Adrenal gland (tissue), 12 donors: ENCODE results near the gene RIT2. TPM values are rescaled to one million over a fixed set of nuclear protein-coding genes. Genes with fewer than 3 reads are reported as not detected.

ENCODE experiments used
- DNase-seq, 7 donors: peaks; one replicate each; pipeline ENCODE4 v3.0.0-alpha.2; 2019 to 2020
- H3K27ac ChIP-seq, 5 donors: fragments of 200-600 bp; sonication (generic) in 4 of 5; 1 replicate in 3 of 5; 2 replicates in 2 of 5; pipeline versions ENCODE4 v1.5.1 to v1.8.0; 2016 to 2020; ENCODE audit warnings: mild to moderate bottlenecking in 1 of 5
- H3K27me3 ChIP-seq: fragments of 200-600 bp; 2 replicates; pipeline ENCODE4 v1.8.0; 2021
- H3K36me3 ChIP-seq, 2 donors: fragments of 200-600 bp; replicated peaks in 1 of 2; 1 replicate in 1 of 2; 2 replicates in 1 of 2; pipeline versions ENCODE4 v1.5.1 to v1.8.0; 2018 to 2022
- H3K4me1 ChIP-seq, 2 donors: fragments of 200-600 bp; replicated peaks in 1 of 2; 1 replicate in 1 of 2; 2 replicates in 1 of 2; pipeline versions ENCODE4 v1.5.1 to v1.8.0; 2018 to 2021
- H3K4me3 ChIP-seq, 4 donors: fragments of 200-600 bp; sonication (generic) in 3 of 4; one replicate each; pipeline ENCODE4 v1.5.1; 2016 to 2018
- H3K9me3 ChIP-seq, 3 donors: fragments of 200-600 bp; sonication (generic) in 1 of 3; replicated peaks in 1 of 3; 1 replicate in 2 of 3; 2 replicates in 1 of 3; pipeline versions ENCODE4 v1.5.1 to v1.8.0; 2016 to 2021
- POLR2A ChIP-seq, 2 donors: fragments of 450-650 bp; IDR thresholded peaks; one replicate each; pipeline ENCODE4 v1.6.1; 2017; ENCODE audit warnings: antibody characterized with exemption in 2 of 2, mild to moderate bottlenecking in 2 of 2, moderate library complexity in 1 of 2
- WGBS, 4 donors: extraction: QIAGEN DNeasy Blood & Tissue Kit in 2 of 4; methylation state at CpG; one replicate each; pipeline versions ENCODE4 v1.1.5 to v1.1.7; 2013 to 2017; 5-methylcytosine and 5-hydroxymethylcytosine counted together
- intact Hi-C, 2 donors: fragments of 100-400 bp; cut with DNase I; formaldehyde crosslinking; loops; one replicate each; pipeline versions ENCODE4 v1.14.1 to v1.15.0; 2022 to 2023
- polyA plus RNA-seq, 3 donors: library from polyadenylated mRNA; stranded (reverse); fragments of 200-250 nt in 2 of 3; fragments of 350-450 nt in 1 of 3; fragmentation: Illumina TruSeq in 1 of 3; extraction: RNeasy Lipid Tissue Mini Kit (QIAGEN cat#74804) in 1 of 3; gene quantifications; one replicate each; pipeline ENCODE4 v1.2.3, GENCODE V29; 2013 to 2014
- total RNA-seq, 9 donors: library from RNA; depleted of rRNA in 4 of 9; stranded (reverse); fragments of >200 nt in 4 of 9; fragments of 120-200 nt in 1 of 9; fragmentation: NEBNext Ultra II Directional in 1 of 9; extraction: Animal tissue kit (Norgen Biotek cat#: 25700) in 1 of 9; gene quantifications; one replicate each; pipeline versions ENCODE4 v1.1.0 to v1.2.4, GENCODE V29; 2013 to 2023
- TF ChIP-seq, protein P1 (sequence below), 6 experiments: fragments of 450-650 bp in 4 of 6; fragments of 200-600 bp in 2 of 6; sonication (generic) in 1 of 6; IDR thresholded peaks; 1 replicate in 5 of 6; 2 replicates in 1 of 6; pipeline versions ENCODE4 v1.5.1 to v1.8.0; 2016 to 2021; ENCODE audit warnings: antibody characterized with exemption in 6 of 6, mild to moderate bottlenecking in 2 of 6, moderate library complexity in 1 of 6
- donor health status: healthy with polysubstance abuse.
- donor health status: Bipolar disorder and iron deficiency.
- donor health status: DM: yes; HTN: yes; CAD: no.
- donor health status: DM: no; HTN: no; CAD: no.
- donor health status: DM: no; HTN: no; CAD: no.
- donor health status: DM: yes; HTN: yes; CAD: no.

The RIT2 gene
- total and polyA plus RNA-seq, 12 donors, result 0.20 to 0.99 (median 0.28) TPM; not detected in 7

DNA sequence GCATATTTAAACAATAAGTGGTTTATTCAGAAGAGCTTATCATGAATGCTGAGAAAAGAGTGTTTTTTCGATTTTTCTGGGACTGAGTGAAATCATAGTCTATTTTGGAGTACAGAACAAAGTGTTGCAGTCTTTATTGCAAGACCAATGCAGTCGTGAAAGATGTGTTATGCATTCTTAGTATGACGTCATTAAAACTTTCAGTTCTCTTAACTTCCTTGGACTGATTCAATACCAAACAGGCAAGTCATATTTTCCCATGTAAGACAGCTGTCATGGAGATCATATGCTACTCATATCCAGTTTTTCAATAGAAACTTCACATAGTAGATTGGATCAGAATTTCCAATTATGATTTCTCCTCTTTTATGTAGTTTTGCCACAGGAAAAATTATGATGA lies 92.6 kb downstream of the RIT2 start:
- H3K27ac ChIP-seq, result no peak overlapping the region
- intact Hi-C loops, result no loop called here
- WGBS, 4 donors, result 52 to 54% (median 54%) methylated on average over 3 of the region's 3 CpGs
- TF ChIP-seq, protein P1, sequence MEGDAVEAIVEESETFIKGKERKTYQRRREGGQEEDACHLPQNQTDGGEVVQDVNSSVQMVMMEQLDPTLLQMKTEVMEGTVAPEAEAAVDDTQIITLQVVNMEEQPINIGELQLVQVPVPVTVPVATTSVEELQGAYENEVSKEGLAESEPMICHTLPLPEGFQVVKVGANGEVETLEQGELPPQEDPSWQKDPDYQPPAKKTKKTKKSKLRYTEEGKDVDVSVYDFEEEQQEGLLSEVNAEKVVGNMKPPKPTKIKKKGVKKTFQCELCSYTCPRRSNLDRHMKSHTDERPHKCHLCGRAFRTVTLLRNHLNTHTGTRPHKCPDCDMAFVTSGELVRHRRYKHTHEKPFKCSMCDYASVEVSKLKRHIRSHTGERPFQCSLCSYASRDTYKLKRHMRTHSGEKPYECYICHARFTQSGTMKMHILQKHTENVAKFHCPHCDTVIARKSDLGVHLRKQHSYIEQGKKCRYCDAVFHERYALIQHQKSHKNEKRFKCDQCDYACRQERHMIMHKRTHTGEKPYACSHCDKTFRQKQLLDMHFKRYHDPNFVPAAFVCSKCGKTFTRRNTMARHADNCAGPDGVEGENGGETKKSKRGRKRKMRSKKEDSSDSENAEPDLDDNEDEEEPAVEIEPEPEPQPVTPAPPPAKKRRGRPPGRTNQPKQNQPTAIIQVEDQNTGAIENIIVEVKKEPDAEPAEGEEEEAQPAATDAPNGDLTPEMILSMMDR (IDR thresholded peaks at IDR 0.05), result no peak
- no peak for TF ChIP-seq POLR2A (IDR thresholded peaks at IDR 0.05)
- no peak for DNase-seq
- H3K9me3 ChIP-seq, result no peaks in the 10 kb centered on the region
- H3K4me3 ChIP-seq, result no peak overlapping the region
- H3K36me3 ChIP-seq, result no peaks in the 10 kb centered on the region
- no peaks in the 10 kb centered on the region for H3K27me3 ChIP-seq
- no peaks in the 10 kb centered on the region for H3K4me1 ChIP-seq

DNA sequence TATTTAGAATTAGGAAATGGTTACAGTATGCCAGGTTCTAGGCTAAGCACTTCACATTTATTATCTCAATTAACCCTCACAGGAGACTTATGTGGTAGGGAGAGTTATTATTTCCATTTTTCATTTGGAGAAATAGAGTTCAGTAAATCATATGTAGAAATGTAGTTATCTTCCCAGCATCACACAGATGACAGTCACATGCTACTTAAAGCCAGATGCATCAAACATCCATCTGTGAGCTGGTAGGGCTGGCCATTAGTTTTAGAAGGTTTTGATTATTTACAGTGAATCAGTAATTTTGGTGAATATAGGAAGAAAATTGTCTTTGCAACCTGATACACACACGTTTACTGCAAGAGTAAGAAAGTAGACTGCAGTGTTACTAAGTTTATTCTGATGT lies 97.9 kb downstream of the RIT2 start:
- H3K27me3 ChIP-seq, result no peaks in the 10 kb centered on the region
- TF ChIP-seq, protein P1 (IDR thresholded peaks at IDR 0.05), result no peak
- no peak for TF ChIP-seq POLR2A (IDR thresholded peaks at IDR 0.05)
- H3K4me3 ChIP-seq, result no peak overlapping the region
- WGBS, 4 donors, result 36 to 54% (median 50%) methylated on average over 1 of the region's 1 CpG
- no peaks in the 10 kb centered on the region for H3K36me3 ChIP-seq
- DNase-seq, result no peak
- H3K4me1 ChIP-seq, result no peaks in the 10 kb centered on the region
- H3K9me3 ChIP-seq, result no peaks in the 10 kb centered on the region
- intact Hi-C loops, result no loop called here
- H3K27ac ChIP-seq, result no peak overlapping the region

GRCh38 chr18:43013486-43013885 lies 102.0 kb downstream of the RIT2 start:
- WGBS, 4 donors, result 54 to 70% (median 68%) methylated on average over 3 of the region's 3 CpGs
- no peak for TF ChIP-seq POLR2A (IDR thresholded peaks at IDR 0.05)
- TF ChIP-seq, protein P1 (IDR thresholded peaks at IDR 0.05), result no peak
- Histone ChIP-seq H3K36me3 (no peaks in the 10 kb centered on the region), H3K4me3 (no peak overlapping the region), H3K4me1 (no peaks in the 10 kb centered on the region), H3K27me3 (no peaks in the 10 kb centered on the region), H3K27ac (no peak overlapping the region), H3K9me3 (no peaks in the 10 kb centered on the region)
- intact Hi-C loops, result no loop called here
- DNase-seq, result no peak

DNA sequence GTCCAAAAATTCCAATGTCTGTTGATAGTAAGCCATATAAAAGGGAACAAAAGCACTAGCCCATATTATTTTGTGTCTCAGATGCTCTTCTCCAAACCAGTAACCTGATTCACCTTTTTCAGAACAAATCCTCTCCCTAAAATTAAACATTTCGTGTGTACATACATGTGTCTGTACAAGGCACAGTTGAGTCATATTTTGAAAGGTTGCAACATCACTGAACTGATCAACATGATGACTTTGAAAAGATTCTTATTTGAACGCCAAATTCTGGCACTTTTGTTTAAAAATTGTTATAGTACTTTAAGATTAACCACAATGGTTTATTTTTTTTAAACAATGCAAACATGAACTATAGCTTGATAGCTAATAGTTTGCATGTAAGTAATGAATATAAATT lies 102.5 kb downstream of the RIT2 start:
- intact Hi-C loops, result no loop called here
- no peaks in the 10 kb centered on the region for H3K36me3 ChIP-seq

More for the DNA sequence above, 102.5 kb downstream of the RIT2 start:
- TF ChIP-seq, protein P1 (IDR thresholded peaks at IDR 0.05), result no peak
- no peak for TF ChIP-seq POLR2A (IDR thresholded peaks at IDR 0.05)
- H3K4me3 ChIP-seq, result no peak overlapping the region
- no peak for DNase-seq
- no peaks in the 10 kb centered on the region for H3K27me3 ChIP-seq
- 48 to 56% (median 51%) methylated on average over 2 of the region's 2 CpGs for WGBS, 4 donors
- H3K27ac ChIP-seq, result no peak overlapping the region
- H3K9me3 ChIP-seq, result no peaks in the 10 kb centered on the region
- no peaks in the 10 kb centered on the region for H3K4me1 ChIP-seq
